ENCODE measurements around the gene PCCA.

- TF ChIP-seq POLR2AphosphoS5 (IDR thresholded peaks at IDR 0.05) (no peak), EP300 (IDR thresholded peaks at IDR 0.05) (no peak)
- TF ChIP-seq, protein P1, sequence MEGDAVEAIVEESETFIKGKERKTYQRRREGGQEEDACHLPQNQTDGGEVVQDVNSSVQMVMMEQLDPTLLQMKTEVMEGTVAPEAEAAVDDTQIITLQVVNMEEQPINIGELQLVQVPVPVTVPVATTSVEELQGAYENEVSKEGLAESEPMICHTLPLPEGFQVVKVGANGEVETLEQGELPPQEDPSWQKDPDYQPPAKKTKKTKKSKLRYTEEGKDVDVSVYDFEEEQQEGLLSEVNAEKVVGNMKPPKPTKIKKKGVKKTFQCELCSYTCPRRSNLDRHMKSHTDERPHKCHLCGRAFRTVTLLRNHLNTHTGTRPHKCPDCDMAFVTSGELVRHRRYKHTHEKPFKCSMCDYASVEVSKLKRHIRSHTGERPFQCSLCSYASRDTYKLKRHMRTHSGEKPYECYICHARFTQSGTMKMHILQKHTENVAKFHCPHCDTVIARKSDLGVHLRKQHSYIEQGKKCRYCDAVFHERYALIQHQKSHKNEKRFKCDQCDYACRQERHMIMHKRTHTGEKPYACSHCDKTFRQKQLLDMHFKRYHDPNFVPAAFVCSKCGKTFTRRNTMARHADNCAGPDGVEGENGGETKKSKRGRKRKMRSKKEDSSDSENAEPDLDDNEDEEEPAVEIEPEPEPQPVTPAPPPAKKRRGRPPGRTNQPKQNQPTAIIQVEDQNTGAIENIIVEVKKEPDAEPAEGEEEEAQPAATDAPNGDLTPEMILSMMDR (IDR thresholded peaks at IDR 0.05), result no peak
Measured at GRCh38 chr13:100559886-100560285, 471.0 kb downstream of the PCCA start.
